Muscle layer of colon (tissue), 2 donors: ENCODE data around the gene KIRREL3.

Experiments
- H3K27ac ChIP-seq: one replicate; pipeline ENCODE4 v1.7.0; 2013; ENCODE audit warnings: low read depth, mild to moderate bottlenecking, low read length, moderate library complexity
- H3K27me3 ChIP-seq, 2 donors: one replicate each; pipeline ENCODE4 v1.7.0; 2013; ENCODE audit warnings: low read length in 2 of 2, mild to moderate bottlenecking in 2 of 2; ENCODE audit not compliant: insufficient read depth in 2 of 2, control insufficient read depth in 1 of 2
- H3K36me3 ChIP-seq: one replicate; pipeline ENCODE4 v1.7.0; 2013; ENCODE audit warnings: mild to moderate bottlenecking, low read length; ENCODE audit not compliant: insufficient read depth
- H3K4me1 ChIP-seq: one replicate; pipeline ENCODE4 v1.7.0; 2013; ENCODE audit warnings: mild to moderate bottlenecking, low read length; ENCODE audit not compliant: insufficient read depth
- H3K4me3 ChIP-seq, 2 donors: one replicate each; pipeline ENCODE4 v1.7.0; 2013; ENCODE audit warnings: low read length in 2 of 2, low read depth in 1 of 2, mild to moderate bottlenecking in 1 of 2, moderate library complexity in 1 of 2
- H3K9ac ChIP-seq: one replicate; pipeline ENCODE4 v1.7.0; 2013; ENCODE audit warnings: low read length
- H3K9me3 ChIP-seq: one replicate; pipeline ENCODE4 v1.7.0; 2013; ENCODE audit warnings: mild to moderate bottlenecking, low read length
- donor health status: abdominal sarcoma.
- donor health status: Adenocarcinoma of cecum.

KIRREL3 gene

DNA sequence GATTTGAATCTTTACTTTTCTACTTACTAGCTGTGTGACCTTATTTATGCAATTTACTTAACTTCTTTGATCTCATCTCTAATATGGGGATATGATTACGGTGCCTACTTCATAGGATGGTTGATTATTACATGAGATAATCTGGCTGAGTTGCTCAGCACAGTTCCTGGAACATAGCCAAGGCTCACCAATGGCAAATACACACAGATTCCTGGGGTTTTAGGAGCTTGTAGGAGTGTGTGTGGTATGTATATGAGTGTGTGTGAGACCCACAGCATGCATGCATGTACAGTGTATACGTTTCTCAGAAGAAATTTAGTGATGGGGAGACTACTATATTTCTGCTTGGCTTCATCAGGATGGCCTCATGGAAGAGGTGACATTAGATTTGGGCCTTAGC lies 256.9 kb downstream of the KIRREL3 start:
- Histone ChIP-seq H3K27me3 (no peaks in the 10 kb centered on the region), H3K9me3 (no peaks in the 10 kb centered on the region), H3K4me3 (no peak overlapping the region), H3K27ac (no peak overlapping the region), H3K9ac (no peak overlapping the region), H3K4me1 (no peaks in the 10 kb centered on the region), H3K36me3 (no peaks in the 10 kb centered on the region)

DNA sequence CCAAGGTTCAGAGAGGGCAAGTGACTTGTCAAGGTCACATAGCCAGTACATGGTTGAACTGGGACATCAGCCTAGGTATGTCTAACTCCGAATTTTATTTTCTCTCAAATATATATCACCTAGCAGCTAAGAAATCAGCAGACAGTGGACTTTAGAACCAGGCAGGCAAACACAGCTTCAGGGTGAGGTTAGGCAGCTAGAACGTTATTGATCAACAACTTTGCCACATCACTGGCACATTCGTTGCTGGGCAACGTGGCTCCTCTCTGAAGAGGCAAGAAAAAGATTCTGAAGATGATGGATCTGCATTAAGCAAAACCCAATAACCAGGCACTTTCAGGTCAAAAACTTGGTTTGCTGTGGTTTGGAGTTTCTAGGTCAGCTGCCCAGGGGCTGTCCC lies 258.0 kb downstream of the KIRREL3 start:
- Histone ChIP-seq H3K9ac (no peak overlapping the region), H3K4me3 (no peak overlapping the region), H3K36me3 (no peaks in the 10 kb centered on the region), H3K27ac (no peak overlapping the region), H3K4me1 (no peaks in the 10 kb centered on the region), H3K27me3 (peaks cover 0 to 4% of the 10 kb centered on the region in 2 donors), H3K9me3 (no peaks in the 10 kb centered on the region)

DNA sequence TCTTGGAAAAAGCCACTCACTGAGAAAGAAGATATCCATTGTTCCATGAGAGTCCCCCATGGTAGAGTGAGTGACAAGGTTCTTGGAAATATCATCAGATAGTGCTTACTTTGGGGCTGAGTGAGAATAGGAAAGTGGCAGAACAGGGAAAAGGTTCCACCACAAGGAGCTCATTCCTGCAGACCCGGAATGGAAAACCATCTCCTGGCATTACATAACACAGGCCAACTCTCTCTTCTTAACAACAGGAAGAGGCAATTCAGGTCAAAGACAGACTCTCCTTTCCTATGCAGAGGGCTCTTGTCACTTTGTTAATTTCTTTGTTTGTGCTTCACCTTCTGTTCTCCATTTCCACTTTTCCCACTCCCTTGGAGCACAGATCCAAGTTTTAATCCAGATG lies 259.7 kb downstream of the KIRREL3 start:
- Histone ChIP-seq H3K9ac (no peak overlapping the region), H3K4me3 (no peak overlapping the region), H3K9me3 (no peaks in the 10 kb centered on the region), H3K36me3 (no peaks in the 10 kb centered on the region), H3K27me3 (peaks cover 0 to 4% of the 10 kb centered on the region in 2 donors), H3K27ac (no peak overlapping the region), H3K4me1 (no peaks in the 10 kb centered on the region)

DNA sequence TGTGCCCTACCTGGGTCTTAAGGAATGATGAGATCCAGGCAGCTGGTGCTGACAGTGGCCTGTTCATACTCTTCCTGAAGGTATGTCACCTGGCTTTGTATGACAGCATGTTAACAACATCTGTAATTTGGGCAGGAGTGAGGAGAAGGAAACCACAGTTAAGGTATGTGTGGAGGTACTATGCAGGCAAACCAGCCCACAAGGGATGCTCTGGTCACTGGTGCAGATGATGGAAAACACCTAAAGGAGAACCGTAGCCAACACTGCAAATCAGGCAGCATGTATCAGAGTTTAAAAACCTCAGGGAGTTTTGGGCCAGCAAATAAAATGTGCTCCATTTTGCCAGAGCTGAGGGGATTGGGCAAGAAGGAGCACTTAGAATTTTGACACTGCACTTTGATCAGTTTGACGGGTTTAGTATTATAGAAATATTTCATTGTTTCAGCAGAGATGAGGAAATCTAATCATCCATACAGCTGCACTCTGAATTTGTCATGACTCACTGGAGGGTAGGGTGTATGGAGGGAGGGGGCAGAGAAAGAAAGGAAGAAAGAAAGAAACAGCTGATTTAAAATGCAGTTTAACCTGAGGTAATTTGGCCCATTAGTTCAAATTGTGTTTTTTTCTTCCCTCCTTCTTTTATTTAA lies 260.9 kb downstream of the KIRREL3 start:
- H3K27me3 ChIP-seq = peaks cover 0 to 4% of the 10 kb centered on the region in 2 donors
- H3K9ac ChIP-seq = no peak overlapping the region
- no peaks in the 10 kb centered on the region for H3K9me3 ChIP-seq
- no peak overlapping the region for H3K4me3 ChIP-seq
- H3K27ac ChIP-seq = no peak overlapping the region
- no peaks in the 10 kb centered on the region for H3K4me1 ChIP-seq
- H3K36me3 ChIP-seq = no peaks in the 10 kb centered on the region

DNA sequence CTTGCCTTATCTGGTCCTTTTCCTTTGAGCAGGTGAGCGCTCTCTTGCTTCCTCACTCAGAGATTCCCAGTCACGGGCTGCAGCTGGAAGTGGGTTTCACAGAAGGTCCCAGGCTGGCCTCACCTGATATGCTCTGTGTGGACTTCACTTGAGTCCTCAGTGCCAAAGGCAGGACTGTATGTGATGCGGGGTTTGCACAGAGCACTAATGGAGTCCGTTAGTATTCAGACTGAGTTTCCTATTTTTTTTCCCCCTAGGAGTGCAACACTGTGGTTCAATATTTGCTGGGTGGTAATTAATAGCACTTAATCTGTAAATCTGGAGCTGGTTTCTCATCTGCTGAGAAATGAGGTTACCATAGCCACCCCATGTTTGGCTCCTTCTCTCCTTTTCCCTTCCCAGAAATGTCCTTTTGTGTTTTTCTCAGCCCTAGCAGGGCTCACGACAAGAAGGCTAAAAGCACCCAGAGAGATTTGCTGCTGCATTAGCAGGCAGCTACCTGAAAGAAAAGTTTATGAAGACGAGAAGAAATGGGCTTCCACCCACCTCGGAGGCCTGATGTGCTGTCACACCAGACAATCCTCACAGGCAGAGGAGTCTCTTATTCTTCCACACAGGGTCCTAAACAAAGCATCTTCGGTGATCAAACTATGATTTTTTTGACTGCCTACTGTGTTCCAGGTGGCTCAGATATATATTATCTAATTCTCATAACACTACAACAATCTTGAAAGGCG lies 262.1 kb downstream of the KIRREL3 start:
- no peak overlapping the region for H3K9ac ChIP-seq
- no peaks in the 10 kb centered on the region for H3K9me3 ChIP-seq
- peaks cover 0 to 4% of the 10 kb centered on the region in 2 donors for H3K27me3 ChIP-seq
- no peaks in the 10 kb centered on the region for H3K36me3 ChIP-seq
- H3K4me3 ChIP-seq = no peak overlapping the region
- no peak overlapping the region for H3K27ac ChIP-seq
- no peaks in the 10 kb centered on the region for H3K4me1 ChIP-seq

DNA sequence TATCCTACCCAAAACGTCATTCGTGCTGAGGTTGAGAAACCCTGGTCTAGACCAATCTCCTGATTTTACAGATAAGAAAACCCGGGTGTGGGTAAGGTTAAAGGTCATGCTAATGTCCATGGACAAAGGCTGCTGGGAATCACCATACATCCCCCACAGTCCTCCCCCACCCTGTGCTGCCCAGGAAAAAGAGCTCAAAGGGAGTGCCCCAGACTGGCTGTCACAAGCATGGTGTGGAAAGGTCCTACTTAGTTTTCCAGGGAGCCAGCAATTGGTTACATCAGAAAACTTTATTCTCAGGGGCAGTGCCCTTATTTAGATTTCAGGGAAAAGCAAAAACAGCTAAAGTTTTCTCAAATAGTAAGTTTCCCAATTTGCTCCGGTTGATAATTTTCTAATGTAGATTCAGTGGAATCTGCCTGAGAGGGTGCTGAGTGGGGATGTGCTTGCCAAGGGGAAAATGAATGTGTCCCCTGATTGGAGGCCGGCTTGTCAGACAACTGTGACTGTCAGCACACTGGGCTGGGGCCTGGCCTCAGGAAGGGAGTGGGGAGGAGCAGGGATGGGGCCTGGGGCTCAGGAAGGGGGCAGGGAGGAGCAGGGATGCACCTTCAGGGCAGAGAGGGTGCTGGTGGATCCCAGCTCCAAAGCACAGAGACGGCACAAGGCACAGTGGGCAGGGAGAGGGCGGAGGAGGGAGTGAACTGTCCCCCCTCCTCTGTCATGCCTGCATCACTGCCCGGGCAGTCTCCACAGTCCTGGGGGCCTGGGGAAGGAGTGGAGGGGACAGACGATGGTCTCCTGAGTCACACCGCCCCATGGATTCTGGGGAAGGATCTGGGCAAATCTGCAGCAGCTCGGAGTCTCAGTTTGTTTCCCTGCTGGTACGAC lies 263.6 kb downstream of the KIRREL3 start:
- H3K27me3 ChIP-seq = peaks cover 0 to 4% of the 10 kb centered on the region in 2 donors
- no peak overlapping the region for H3K9ac ChIP-seq
- H3K9me3 ChIP-seq = no peaks in the 10 kb centered on the region
- no peaks in the 10 kb centered on the region for H3K4me1 ChIP-seq
- no peak overlapping the region for H3K4me3 ChIP-seq
- H3K36me3 ChIP-seq = no peaks in the 10 kb centered on the region
- no peak overlapping the region for H3K27ac ChIP-seq

DNA sequence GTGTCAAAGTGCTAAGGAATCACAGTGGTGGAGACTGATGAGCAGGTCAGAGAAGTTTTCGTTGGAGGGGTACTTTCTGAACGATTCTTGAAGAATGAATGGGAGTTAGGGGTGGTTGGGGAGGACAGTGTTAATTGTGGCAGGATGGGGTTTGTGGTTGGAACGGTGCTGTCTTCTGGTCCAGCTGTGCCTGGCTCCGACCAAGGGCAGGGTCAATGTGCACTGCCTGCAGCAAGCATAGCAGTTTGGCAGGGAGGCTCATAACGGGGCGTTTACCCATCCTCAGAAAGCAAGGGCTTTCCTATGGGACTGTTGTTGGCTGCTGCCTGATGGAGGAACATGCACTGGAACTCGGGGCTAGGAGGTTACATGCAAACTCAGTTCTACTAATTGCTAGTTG lies 265.8 kb downstream of the KIRREL3 start:
- Histone ChIP-seq H3K4me1 (no peaks in the 10 kb centered on the region), H3K9me3 (no peaks in the 10 kb centered on the region), H3K27ac (no peak overlapping the region), H3K27me3 (peaks cover 0 to 4% of the 10 kb centered on the region in 2 donors), H3K4me3 (no peak overlapping the region), H3K9ac (no peak overlapping the region), H3K36me3 (no peaks in the 10 kb centered on the region)

DNA sequence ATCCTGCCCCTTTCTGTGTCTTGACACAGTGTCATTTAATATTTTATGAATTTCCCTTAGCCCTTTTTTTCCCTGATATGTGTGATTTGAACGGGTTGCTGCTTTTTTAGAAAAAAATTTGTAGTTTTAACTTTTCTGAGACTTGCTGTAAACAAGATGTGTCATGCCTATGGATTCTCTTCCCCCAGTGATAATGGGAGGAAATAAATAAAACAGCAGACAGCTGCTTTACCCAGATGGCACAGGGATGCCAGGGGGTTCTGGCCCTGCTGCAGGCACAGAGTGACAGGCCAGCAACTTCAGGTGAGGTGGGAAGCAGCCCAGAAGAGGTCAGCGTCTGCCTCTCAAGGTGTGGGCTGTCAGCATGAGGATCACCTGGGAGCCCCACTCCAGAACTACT lies 266.9 kb downstream of the KIRREL3 start:
- Histone ChIP-seq H3K27ac (no peak overlapping the region), H3K9me3 (no peaks in the 10 kb centered on the region), H3K4me1 (no peaks in the 10 kb centered on the region), H3K27me3 (peaks cover 0 to 4% of the 10 kb centered on the region in 2 donors), H3K9ac (no peak overlapping the region), H3K36me3 (no peaks in the 10 kb centered on the region), H3K4me3 (no peak overlapping the region)

DNA sequence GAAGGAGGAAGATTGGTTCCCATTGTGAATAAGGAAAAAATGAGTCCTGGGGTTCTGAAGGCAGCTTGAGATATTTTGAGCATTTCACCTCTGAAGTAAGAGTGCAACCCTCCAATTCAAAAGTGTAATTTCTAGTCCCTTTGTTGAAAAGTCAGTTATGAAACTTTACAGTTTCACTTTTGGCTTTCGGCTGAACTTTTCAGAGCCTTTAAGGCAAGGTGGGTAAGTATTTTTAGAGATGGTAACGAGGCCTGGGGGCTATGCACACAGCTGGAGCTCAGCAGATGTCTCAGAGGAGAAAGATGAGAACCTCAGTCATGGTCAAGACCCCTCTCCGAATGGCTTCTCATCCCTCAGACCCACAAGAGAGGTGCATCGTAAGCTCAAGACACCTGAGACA lies 267.6 kb downstream of the KIRREL3 start:
- H3K27me3 ChIP-seq = no peaks in the 10 kb centered on the region
- no peak overlapping the region for H3K9ac ChIP-seq
- no peaks in the 10 kb centered on the region for H3K36me3 ChIP-seq

DNA sequence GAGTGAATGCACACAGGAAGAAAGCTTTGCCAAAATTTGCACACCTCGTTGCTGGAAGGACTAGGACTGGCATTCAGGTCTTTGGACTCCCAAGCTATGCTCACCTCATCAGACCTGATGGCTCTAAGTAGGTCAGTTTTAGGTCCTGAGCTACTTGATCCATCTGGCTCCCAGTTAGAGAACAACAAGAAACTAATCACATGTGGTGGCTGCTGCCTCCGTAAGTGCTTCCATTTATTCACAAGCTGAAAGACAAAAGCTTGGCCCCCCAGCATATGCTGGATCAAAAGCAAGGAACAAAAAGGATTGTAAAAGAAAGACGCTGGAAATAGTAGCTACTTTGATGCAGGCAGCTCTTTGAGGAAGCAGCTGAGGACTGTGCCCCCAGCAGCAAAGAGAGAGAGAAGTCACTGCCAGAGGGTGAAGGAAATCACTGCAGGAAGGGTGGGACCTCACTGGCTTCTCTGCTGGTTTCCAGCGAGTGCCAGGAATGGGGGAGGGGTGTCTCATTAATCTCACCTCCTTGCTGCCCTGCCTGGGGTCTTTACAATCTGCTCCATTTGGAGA lies 268.9 kb downstream of the KIRREL3 start:
- Histone ChIP-seq H3K27me3 (no peaks in the 10 kb centered on the region), H3K4me1 (no peaks in the 10 kb centered on the region), H3K36me3 (no peaks in the 10 kb centered on the region), H3K9me3 (no peaks in the 10 kb centered on the region), H3K27ac (no peak overlapping the region), H3K9ac (no peak overlapping the region), H3K4me3 (no peak overlapping the region)

More for the DNA sequence above, 267.6 kb downstream of the KIRREL3 start:
- Histone ChIP-seq H3K27ac (no peak overlapping the region), H3K4me3 (no peak overlapping the region), H3K9me3 (no peaks in the 10 kb centered on the region), H3K4me1 (no peaks in the 10 kb centered on the region)

DNA sequence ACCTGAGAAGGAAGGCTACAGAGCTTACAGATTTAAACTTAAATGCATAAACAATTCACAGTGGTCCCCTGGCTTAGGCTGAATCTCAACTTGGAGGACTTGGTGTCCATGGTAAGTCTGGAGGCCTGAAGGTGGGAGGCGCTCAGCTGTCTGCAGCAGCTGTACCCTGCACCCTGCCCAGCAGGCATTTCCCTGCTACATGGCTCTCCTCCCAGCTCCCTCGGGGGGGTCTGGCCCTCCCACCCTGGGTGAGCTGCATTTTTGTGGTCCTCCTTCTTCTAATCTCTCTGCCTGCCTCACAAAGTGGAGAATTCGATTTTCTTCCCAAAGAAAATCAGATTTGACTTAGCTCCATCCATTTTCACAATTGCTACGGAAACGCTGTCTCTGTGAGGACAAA lies 273.2 kb downstream of the KIRREL3 start:
- Histone ChIP-seq H3K27me3 (no peaks in the 10 kb centered on the region), H3K27ac (no peak overlapping the region), H3K9ac (no peak overlapping the region), H3K36me3 (no peaks in the 10 kb centered on the region), H3K4me3 (no peak overlapping the region), H3K9me3 (no peaks in the 10 kb centered on the region), H3K4me1 (no peaks in the 10 kb centered on the region)
